Ishikawa (cell line): ENCODE data around the gene CCL7.

Source experiments
- CREB1 ChIP-seq: IDR thresholded peaks from 2 replicates; pipeline ENCODE4 v1.6.1; 2012; ENCODE audit warnings: low read depth
- EGR1 ChIP-seq: IDR thresholded peaks from 2 replicates; pipeline ENCODE4 v1.6.1; 2012
- EP300 ChIP-seq: IDR thresholded peaks from 2 replicates; pipeline ENCODE4 v1.6.1; 2012; ENCODE audit warnings: borderline replicate concordance
- FOXM1 ChIP-seq: IDR thresholded peaks from 2 replicates; pipeline ENCODE4 v1.6.1; 2012; ENCODE audit warnings: low read depth, borderline replicate concordance
- MAX ChIP-seq: IDR thresholded peaks from 2 replicates; pipeline ENCODE4 v1.6.1; 2012
- NFIC ChIP-seq: IDR thresholded peaks from 2 replicates; pipeline ENCODE4 v1.6.1; 2012
- RAD21 ChIP-seq: IDR thresholded peaks from 2 replicates; pipeline ENCODE4 v1.6.1; 2012; ENCODE audit warnings: low read depth
- REST ChIP-seq: IDR thresholded peaks from 2 replicates; pipeline ENCODE4 v1.6.1; 2012; ENCODE audit warnings: low read depth, mild to moderate bottlenecking
- TAF1 ChIP-seq: IDR thresholded peaks from 2 replicates; pipeline ENCODE4 v1.6.1; 2012; ENCODE audit warnings: low read depth, mild to moderate bottlenecking
- TEAD4 ChIP-seq: IDR thresholded peaks from 2 replicates; pipeline ENCODE4 v1.6.1; 2012
- USF1 ChIP-seq: IDR thresholded peaks from 2 replicates; pipeline ENCODE4 v1.6.1; 2012
- YY1 ChIP-seq: IDR thresholded peaks from 2 replicates; pipeline ENCODE4 v1.6.1; 2012; ENCODE audit warnings: low read depth

GRCh38 chr17:34241062-34241461, 29.0 kb upstream of the CCL7 start:
- no peak for TF ChIP-seq YY1
- TF ChIP-seq RAD21, result no peak
- TF ChIP-seq EP300, result no peak
- no peak for TF ChIP-seq EGR1
- TF ChIP-seq TEAD4, result no peak
- no peak for TF ChIP-seq REST
- no peak for TF ChIP-seq FOXM1
- no peak for TF ChIP-seq MAX
- TF ChIP-seq NFIC, result no peak
- TF ChIP-seq CREB1, result no peak
- no peak for TF ChIP-seq USF1
- no peak for TF ChIP-seq TAF1
